GM12801 (cell line): Measurements from ENCODE around the gene BRICD5.

Source experiments
- CTCF ChIP-seq: IDR thresholded peaks from one replicate; pipeline ENCODE4 v1.5.1; 2011; ENCODE audit warnings: control low read depth; ENCODE audit not compliant: insufficient read length; ENCODE audit errors: extremely low read depth

The BRICD5 gene

DNA sequence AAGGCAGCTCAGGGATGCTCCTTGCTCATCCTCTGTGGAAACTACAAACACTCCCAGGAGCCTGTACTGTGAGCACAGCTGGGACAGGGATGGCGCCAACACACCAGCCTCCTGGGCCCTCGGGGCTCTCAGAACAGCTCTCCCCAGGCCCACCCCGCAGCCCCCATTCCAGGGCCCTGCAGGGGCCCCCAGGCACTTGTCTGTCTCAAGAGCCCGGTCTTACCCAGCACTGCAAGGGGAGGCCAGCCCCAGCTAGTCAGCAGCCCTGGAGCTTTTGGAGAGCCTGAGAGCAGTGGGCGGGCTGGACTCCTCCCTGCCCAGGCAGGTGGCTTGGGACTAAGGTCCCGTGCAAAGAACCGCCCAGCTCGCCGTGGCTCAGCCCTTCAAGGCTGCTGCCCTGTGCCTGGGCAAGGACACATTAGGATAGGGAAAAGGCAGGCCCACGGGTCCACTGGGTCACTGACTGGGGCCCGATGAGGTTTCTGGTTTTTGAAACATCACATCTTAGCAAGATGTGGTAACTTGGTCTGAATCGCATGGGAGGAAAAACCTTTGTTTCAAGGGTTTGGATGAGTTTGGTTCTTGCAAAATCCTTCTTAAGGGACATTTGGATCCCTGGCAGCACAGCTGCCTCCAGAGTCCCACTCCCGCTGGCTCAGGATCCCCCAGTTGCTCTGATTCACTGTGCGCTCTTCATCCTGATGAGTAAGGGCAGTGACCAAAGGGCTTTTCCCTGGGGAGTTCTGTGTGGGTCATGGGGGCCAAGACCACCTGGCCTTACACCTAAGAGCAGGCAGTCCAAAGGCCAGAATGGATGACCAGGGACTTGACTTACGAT lies 28.4 kb upstream of the BRICD5 start:
- no peak for TF ChIP-seq CTCF

- no peak for TF ChIP-seq CTCF
These were observed 27.6 kb upstream of the BRICD5 start for GRCh38 chr16:2238150-2238837.

- no peak for TF ChIP-seq CTCF
These were observed 27.0 kb upstream of the BRICD5 start for GRCh38 chr16:2237493-2238149.

- no peak for TF ChIP-seq CTCF
These were observed 26.4 kb upstream of the BRICD5 start for GRCh38 chr16:2237102-2237482.

DNA sequence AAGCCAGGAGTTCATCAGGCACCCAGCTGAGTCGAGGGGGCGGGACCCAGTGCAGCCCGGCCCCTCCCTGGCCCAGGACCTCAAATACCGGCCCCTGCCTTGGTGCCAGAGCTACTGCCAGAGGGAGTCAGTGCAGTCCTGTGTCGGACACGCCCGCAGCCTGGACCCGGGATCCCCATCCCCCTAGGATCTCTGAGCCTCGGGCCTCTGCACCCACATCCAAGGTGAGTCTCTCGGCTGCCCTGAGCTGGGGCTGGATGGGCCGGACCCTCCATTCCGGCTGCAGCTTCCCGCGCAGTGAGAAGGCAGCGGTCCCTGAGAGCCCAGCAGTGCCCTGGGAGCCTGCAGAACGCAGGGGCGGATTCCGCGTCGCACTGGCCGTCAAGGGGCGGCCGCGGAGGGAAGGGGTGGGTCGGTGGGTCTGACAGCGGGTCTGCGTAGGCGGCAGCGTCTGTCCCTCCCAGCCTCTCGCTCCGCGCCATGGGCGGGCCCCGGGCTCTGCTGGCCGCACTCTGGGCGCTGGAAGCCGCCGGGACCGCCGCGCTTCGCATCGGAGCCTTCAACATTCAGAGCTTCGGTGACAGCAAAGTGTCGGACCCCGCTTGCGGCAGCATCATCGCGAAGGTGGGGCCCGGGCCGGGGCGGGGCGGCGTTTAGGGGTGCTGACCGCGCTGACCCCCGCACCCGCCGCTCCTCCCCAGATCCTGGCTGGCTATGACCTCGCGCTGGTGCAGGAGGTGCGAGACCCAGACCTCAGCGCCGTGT lies 25.9 kb upstream of the BRICD5 start, which contains the start of gene DNASE1L2:
Gene DNASE1L2 (plus strand): TSS at position 108 of the 765 bp plus-strand sequence. CDS start 373 bp downstream, at position 481.
- TF ChIP-seq CTCF, result no peak

DNA sequence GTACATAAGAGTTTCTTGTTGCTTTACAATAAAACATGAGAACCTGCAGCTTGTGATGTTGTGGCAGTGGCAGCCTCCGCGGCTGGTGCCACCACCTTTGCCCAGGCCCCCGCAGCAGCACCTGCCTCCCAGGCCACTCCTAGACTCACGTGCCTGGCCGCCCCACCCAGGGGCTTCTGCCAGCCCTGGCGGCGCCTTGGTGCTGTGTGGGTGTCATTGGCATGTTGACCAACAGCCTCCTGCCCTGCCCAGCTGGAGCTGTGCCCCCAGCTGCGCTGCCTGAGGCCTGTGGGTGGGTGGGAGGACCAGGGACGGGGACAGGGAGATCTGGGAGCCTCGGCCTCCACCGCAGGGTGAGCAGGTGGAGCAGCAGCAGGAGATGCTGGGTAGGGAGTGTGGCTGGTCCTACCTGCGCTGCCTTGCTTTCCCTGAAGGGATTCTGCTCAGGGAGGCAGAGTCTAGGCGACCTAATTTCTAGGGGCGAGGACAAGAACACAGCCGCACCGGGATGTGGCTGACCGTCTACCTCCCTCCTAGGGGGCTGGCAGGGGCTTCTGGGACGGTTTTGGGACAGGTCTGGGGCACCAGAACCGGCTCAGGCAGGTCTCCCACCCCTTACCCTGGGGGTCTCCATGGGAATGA lies 25.2 kb upstream of the BRICD5 start:
- TF ChIP-seq CTCF, result no peak
